Activated naive CD8-positive, alpha-beta T cell treated with anti-CD3 and anti-CD28 coated beads, Interleukin-2, amount 10 ng/mL, durations not matched to agents 7 days and 5 days (primary cell): Measurements from ENCODE around the gene GAS2L1. TPM values are rescaled to one million over a fixed set of nuclear protein-coding genes. Genes with fewer than 3 reads are reported as not detected.

Experiments
- ATAC-seq: fragments of 150-1000 bp; cut with Tn5 transposase; one replicate; pipeline ENCODE4 v1.10.0; 2021; ENCODE audit warnings: low read depth, moderate library complexity
- POLR2A ChIA-PET: fragments of 350-600 bp; sonication (Branson Sonifier 250); formaldehyde crosslinking; loops from one replicate; lab custom pipeline; 2021; ENCODE audit warnings: antibody characterized with exemption; lab: Charles Lee
- DNase-seq: peaks from one replicate; pipeline ENCODE4 v3.0.0; 2021
- H3K27ac Mint-ChIP-seq: one replicate; pipeline ENCODE4 v1.8.0; 2022; ENCODE audit warnings: mild to moderate bottlenecking, mixed read lengths
- H3K27me3 Mint-ChIP-seq: one replicate; pipeline ENCODE4 v1.8.0; 2022; ENCODE audit warnings: mild to moderate bottlenecking, moderate library complexity, mixed read lengths
- H3K36me3 Mint-ChIP-seq: one replicate; pipeline ENCODE4 v1.8.0; 2021; ENCODE audit warnings: mild to moderate bottlenecking, mixed read lengths
- H3K4me1 Mint-ChIP-seq: one replicate; pipeline ENCODE4 v1.8.0; 2021; ENCODE audit warnings: mixed read lengths
- H3K4me3 Mint-ChIP-seq: one replicate; pipeline ENCODE4 v1.8.0; 2022; ENCODE audit warnings: mild to moderate bottlenecking, moderate library complexity, mixed read lengths
- H3K9me3 Mint-ChIP-seq: one replicate; pipeline ENCODE4 v1.8.0; 2021; ENCODE audit warnings: mixed read lengths
- total RNA-seq, 2 experiments: library from RNA; stranded (reverse); gene quantifications; one replicate each; pipeline ENCODE4 v1.2.3, GENCODE V29; 2021

GAS2L1 gene
- total RNA-seq, 2 experiments from 2014 or later = 8.1 to 9.3 TPM

- peaks cover 1% of the 10 kb centered on the region for H3K36me3 Mint-ChIP-seq
- H3K9me3 Mint-ChIP-seq = no peaks in the 10 kb centered on the region
- H3K4me3 Mint-ChIP-seq = peak within 1 kb of the TSS; percentile 76
- POLR2A ChIA-PET = no interaction called here
- peaks cover 43% of the 10 kb centered on the region for H3K27me3 Mint-ChIP-seq
- ATAC-seq = peak; percentile 33
- peak within 1 kb of the TSS; percentile 23 for H3K27ac Mint-ChIP-seq
- H3K4me1 Mint-ChIP-seq = peaks cover 17% of the 10 kb centered on the region
- peak; percentile 56 for DNase-seq
Measured at GRCh38 chr22:29315286-29316140, 9.1 kb downstream of the GAS2L1 start, which contains the start of gene RASL10A. Gene RASL10A (minus strand): TSS chr22:29315697. CDS start chr22:29315246, 451 bp downstream.

DNA sequence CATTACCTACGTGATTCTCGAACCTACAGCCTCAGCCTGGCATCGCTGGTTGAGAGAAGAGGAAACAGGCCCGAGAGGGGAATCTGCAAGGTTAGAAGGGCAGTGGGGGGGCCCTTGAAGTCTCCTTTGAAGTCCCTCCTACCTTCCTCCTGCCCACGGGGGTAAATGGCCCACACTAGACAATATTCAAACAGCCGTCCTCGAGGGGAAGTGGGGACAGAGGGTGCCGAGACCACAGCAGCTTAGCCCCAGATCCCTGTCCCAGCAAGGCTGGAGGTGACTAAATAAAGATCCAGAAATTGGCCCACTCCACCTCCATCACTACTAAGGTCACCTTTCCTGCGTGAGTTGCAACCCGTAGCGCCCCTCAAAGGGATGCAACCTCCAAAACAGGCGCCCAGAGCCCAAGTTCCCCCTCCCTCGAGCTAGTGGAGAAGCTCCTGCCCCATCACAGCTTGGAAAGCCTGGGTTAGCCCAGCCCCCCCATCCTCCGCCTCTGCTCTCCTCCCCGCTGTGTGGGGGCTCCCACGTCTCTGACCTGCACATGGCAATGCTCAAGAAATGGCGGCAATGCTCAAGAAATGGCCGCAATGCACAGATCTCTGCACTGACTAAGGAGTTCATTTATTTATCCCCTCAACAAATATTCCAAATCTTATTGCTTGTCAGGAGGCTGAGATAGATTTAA lies 9.8 kb downstream of the GAS2L1 start:
- no peaks in the 10 kb centered on the region for H3K9me3 Mint-ChIP-seq
- no peak overlapping the region for H3K4me3 Mint-ChIP-seq
- peaks cover 1% of the 10 kb centered on the region for H3K36me3 Mint-ChIP-seq
- H3K27ac Mint-ChIP-seq = peak overlapping the region; percentile 23
- peaks cover 15% of the 10 kb centered on the region for H3K4me1 Mint-ChIP-seq
- POLR2A ChIA-PET = no interaction called here
- DNase-seq (no peak), ATAC-seq (no peak)
- peaks cover 43% of the 10 kb centered on the region for H3K27me3 Mint-ChIP-seq

GRCh38 chr22:29317827-29318454 lies 11.5 kb downstream of the GAS2L1 start:
- no peak for ATAC-seq
- Mint-ChIP-seq H3K36me3 (no peaks in the 10 kb centered on the region), H3K4me1 (peaks cover 12% of the 10 kb centered on the region), H3K4me3 (no peak overlapping the region), H3K9me3 (no peaks in the 10 kb centered on the region), H3K27me3 (peaks cover 35% of the 10 kb centered on the region), H3K27ac (no peak overlapping the region)
- DNase-seq = no peak
- POLR2A ChIA-PET = interaction anchor here (0.8 kb wide), 1 partner anchor 12 kb away, joined by 3 read pairs; the partner anchor contains the start of gene GAS2L1

DNA sequence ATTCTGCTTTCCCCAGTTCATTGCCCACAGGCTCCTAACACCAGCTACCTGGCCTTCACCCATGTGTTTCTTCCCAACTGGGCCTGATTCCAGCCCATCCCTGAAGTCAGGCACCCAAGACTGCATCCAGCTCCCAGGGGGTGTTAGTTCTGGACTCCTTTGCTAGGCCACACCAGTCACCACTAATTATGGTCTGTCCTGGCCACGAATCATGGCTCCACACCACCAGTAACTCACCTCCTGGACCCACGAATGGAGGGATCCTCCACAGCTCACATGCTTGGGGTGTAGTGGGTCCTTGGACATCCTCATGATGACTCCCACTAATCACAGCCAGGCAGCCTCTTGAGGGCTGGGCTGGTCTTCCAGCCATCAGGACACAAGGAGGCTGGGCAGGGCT lies 12.6 kb downstream of the GAS2L1 start:
- no peaks in the 10 kb centered on the region for H3K36me3 Mint-ChIP-seq
- ATAC-seq (no peak), DNase-seq (no peak)
- H3K4me3 Mint-ChIP-seq = no peak overlapping the region
- POLR2A ChIA-PET = no interaction called here
- no peak overlapping the region for H3K27ac Mint-ChIP-seq
- no peaks in the 10 kb centered on the region for H3K9me3 Mint-ChIP-seq
- H3K4me1 Mint-ChIP-seq = peaks cover 8% of the 10 kb centered on the region
- peaks cover 26% of the 10 kb centered on the region for H3K27me3 Mint-ChIP-seq

DNA sequence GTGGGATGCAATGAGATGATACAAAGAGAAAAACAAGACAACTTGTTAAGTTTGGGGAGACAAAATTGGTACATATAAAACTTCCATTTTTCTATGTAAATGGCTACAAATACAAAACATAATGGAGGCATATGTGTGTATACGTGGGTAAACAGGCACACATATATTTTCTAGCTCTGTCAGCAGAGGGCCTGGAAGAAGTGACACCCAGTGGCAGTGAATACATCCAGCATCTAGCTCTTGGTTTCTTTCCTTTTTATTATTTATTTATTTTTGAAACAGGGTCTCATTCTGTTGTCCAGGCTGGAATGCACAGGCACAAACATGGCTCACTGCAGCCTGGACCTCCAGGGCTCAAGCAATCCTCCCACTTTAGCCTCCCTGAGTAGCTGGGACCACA lies 14.1 kb downstream of the GAS2L1 start:
- Mint-ChIP-seq H3K27me3 (peaks cover 18% of the 10 kb centered on the region), H3K4me3 (no peak overlapping the region), H3K36me3 (peaks cover 1% of the 10 kb centered on the region), H3K27ac (no peak overlapping the region), H3K4me1 (peaks cover 1% of the 10 kb centered on the region), H3K9me3 (no peaks in the 10 kb centered on the region)
- DNase-seq (no peak), ATAC-seq (no peak)
- POLR2A ChIA-PET = no interaction called here

- POLR2A ChIA-PET = no interaction called here
- no peaks in the 10 kb centered on the region for H3K4me1 Mint-ChIP-seq
- H3K27me3 Mint-ChIP-seq = no peaks in the 10 kb centered on the region
- ATAC-seq = no peak
- H3K36me3 Mint-ChIP-seq = peaks cover 3% of the 10 kb centered on the region
- no peak for DNase-seq
- no peaks in the 10 kb centered on the region for H3K9me3 Mint-ChIP-seq
- H3K27ac Mint-ChIP-seq = no peak overlapping the region
- no peak overlapping the region for H3K4me3 Mint-ChIP-seq
Measured at GRCh38 chr22:29323641-29324040, 17.2 kb downstream of the GAS2L1 start.

GRCh38 chr22:29325356-29325755 lies 18.9 kb downstream of the GAS2L1 start:
- Mint-ChIP-seq H3K4me1 (no peaks in the 10 kb centered on the region), H3K27ac (no peak overlapping the region), H3K27me3 (no peaks in the 10 kb centered on the region), H3K4me3 (no peak overlapping the region), H3K36me3 (peaks cover 6% of the 10 kb centered on the region), H3K9me3 (no peaks in the 10 kb centered on the region)
- POLR2A ChIA-PET = no interaction called here
- ATAC-seq = no peak
- no peak for DNase-seq

GRCh38 chr22:29325785-29326315 lies 19.4 kb downstream of the GAS2L1 start:
- H3K4me3 Mint-ChIP-seq = no peak overlapping the region

DNA sequence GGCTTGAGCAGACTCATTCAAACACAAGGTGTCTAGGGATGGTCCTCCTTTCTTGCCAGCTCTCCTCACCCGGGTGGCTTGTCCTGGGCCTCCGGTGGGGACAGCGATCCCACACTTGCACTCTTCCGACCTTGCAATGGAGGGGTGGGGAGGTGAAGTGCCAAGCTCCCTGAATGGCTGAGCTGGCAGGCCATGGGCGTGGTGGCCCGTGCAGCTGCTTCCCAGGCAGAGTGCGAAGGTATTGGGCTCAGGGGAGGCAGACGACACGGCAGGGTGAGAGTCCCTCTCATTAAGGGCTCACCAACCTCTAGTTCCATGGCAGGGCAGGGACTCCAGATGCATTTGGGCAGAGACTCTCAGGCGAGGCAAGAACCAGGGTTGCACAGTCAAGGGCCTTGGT lies 20.0 kb downstream of the GAS2L1 start:
- H3K27ac Mint-ChIP-seq = no peak overlapping the region
- ATAC-seq = no peak
- POLR2A ChIA-PET = no interaction called here
- H3K9me3 Mint-ChIP-seq = no peaks in the 10 kb centered on the region
- no peaks in the 10 kb centered on the region for H3K27me3 Mint-ChIP-seq
- no peak for DNase-seq
- no peak overlapping the region for H3K4me3 Mint-ChIP-seq
- peaks cover 6% of the 10 kb centered on the region for H3K36me3 Mint-ChIP-seq
- H3K4me1 Mint-ChIP-seq = no peaks in the 10 kb centered on the region

More at GRCh38 chr22:29325785-29326315, 19.4 kb downstream of the GAS2L1 start:
- peaks cover 6% of the 10 kb centered on the region for H3K36me3 Mint-ChIP-seq
- H3K27me3 Mint-ChIP-seq = no peaks in the 10 kb centered on the region
- H3K4me1 Mint-ChIP-seq = no peaks in the 10 kb centered on the region
- DNase-seq (no peak), ATAC-seq (no peak)
- no peaks in the 10 kb centered on the region for H3K9me3 Mint-ChIP-seq
- no peak overlapping the region for H3K27ac Mint-ChIP-seq
- POLR2A ChIA-PET = no interaction called here

DNA sequence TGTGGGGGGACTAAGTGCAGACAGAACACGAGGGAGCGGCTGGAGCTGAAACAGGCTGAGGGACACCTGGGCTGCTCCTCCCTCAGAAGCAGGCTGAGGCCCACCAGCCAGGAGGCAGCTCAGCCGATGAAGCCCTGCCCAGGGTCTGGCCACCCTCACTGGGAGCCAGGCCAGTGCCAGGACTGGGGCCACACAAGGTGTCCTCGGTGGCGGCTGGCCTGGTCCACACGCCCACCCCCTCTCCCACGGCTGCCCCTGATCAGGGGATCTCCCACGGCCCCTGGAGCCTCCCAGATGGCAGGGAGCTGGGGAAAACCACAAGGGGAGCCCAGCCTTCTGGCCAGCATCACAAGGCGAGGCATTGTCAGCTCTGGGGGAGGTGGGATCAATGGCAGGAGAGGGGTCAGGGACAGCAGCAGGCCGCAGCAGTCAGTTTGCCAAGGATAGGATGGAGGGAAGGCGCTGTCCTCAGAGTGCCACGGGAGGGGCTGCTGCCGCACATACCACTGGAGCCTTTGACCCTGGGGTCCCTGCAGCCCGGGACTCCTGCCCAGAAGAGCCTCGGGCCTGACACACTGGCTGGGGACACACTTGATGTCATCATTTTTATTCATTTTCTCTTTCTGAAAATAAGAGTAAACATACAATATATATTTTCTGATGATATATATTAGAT lies 20.8 kb downstream of the GAS2L1 start:
- no peak for ATAC-seq
- POLR2A ChIA-PET = no interaction called here
- H3K4me3 Mint-ChIP-seq = no peak overlapping the region
- peaks cover 6% of the 10 kb centered on the region for H3K36me3 Mint-ChIP-seq
- DNase-seq = no peak
- no peak overlapping the region for H3K27ac Mint-ChIP-seq
- H3K4me1 Mint-ChIP-seq = no peaks in the 10 kb centered on the region
- H3K27me3 Mint-ChIP-seq = no peaks in the 10 kb centered on the region
- H3K9me3 Mint-ChIP-seq = no peaks in the 10 kb centered on the region

- H3K27ac Mint-ChIP-seq = no peak overlapping the region
- no peak for ATAC-seq
Measured at GRCh38 chr22:29328055-29328454, 21.6 kb downstream of the GAS2L1 start.

DNA sequence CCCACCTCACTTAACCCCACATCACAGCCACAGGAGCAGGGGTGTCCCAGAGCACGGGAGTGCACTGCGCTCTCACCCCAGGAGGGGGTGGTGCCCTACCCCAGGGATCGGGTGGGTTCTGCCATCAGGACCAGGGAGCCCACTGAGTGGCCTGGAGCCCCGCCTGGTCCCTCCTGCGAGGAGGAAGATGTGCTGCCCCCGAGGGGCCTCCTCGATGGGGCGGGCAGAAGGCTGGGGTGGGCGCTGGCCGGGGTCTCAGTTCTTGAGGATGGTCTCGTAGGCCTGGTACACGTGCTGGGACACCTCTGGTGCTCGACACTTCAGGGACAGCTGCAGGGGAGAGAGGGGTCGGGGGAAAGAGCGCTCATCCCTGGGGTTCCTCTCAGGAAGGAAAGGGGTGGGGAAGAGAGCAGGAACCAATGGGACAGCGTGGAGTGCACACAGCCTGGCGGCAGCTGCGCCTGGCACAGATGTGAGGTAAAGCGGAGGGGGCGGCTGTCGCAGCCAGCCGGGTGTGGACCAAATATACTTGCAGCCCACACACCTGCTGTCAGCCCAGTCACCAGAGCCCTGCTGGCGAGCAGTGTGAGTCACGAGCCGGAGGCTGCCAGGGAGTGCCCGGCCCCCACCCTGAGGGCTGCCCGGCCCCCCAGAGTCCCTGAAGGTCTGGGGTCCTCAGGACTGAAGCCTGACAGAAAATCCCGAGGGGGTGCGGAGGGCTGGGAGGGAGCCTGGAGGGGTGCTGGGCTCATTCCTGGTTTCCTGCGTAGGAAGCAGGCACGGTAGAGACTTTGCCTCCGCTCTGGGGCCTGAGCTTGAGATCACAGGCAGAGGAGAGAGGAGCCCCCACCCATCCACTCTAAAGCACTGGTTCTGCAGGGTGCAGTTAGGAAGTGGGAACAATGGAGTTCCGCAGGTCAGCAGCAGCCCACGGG lies 22.4 kb downstream of the GAS2L1 start:
- no peaks in the 10 kb centered on the region for H3K27me3 Mint-ChIP-seq
- H3K36me3 Mint-ChIP-seq = peaks cover 6% of the 10 kb centered on the region
- no peak overlapping the region for H3K27ac Mint-ChIP-seq
- POLR2A ChIA-PET = interaction anchor here (0.6 kb wide), 1 partner anchor 267 kb away, joined by 3 read pairs; no protein-coding TSS in a partner anchor
- DNase-seq = no peak
- no peaks in the 10 kb centered on the region for H3K9me3 Mint-ChIP-seq
- H3K4me1 Mint-ChIP-seq = no peaks in the 10 kb centered on the region
- no peak overlapping the region for H3K4me3 Mint-ChIP-seq
- no peak for ATAC-seq

More at GRCh38 chr22:29328055-29328454, 21.6 kb downstream of the GAS2L1 start:
- no peaks in the 10 kb centered on the region for H3K9me3 Mint-ChIP-seq
- no peaks in the 10 kb centered on the region for H3K27me3 Mint-ChIP-seq
- H3K36me3 Mint-ChIP-seq = peaks cover 6% of the 10 kb centered on the region
- H3K4me3 Mint-ChIP-seq = no peak overlapping the region
- DNase-seq = no peak
- POLR2A ChIA-PET = no interaction called here
- no peaks in the 10 kb centered on the region for H3K4me1 Mint-ChIP-seq
